ENCODE results near the gene HOXC12.
A peak's percentile ranks its signal among the peaks of the same experiment; 100 is the strongest.

HOXC12 gene

DNA sequence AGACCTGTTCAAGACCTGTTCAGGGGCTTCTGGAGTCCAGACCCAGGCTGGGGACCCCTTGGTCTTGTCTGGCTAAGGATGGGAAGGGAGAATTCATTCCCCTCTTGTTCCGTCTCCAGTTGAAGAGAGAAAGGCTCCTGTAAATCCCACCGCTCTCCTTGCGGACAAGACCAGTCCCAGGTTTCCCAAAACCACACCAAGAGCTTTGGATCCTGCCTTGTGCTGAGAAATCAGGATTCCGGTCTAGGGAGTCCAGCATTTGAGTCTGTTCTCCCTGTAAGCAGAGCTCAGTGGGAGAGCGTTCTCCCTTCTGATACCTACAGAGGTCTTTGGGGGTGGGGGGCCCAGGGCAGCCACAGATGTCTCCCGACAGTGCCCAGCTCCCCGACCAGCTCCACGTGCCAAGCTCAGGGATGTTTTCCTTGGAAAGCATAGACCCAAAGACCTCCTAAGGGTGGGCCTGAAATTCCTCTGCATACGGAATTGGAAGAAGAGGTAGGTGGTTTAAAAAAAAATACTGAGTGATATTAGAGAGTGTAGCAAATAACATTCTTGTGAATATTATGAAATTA lies 14.2 kb upstream of the HOXC12 start:
- no peak for DNase-seq (ENCODE audit: low spot score)

DNA sequence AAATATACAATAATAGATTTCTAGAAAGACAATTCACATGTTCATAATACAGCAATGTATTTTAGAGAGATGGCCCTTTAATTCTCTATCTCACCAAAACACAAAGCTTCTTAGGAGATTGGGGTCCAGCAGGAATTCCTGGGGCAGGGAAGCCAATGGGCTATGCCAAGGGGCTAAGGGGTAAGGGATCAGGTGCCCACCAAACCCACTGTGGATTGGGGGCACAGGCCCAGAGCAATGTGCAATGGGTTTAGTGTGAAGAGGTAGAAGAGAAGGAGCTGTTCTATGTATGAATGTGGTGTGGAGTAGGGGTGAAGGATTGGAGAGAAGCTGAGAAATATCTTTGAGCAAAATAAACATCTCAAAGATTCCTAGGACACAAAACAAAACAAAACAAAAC lies 13.5 kb upstream of the HOXC12 start:
- no peak for DNase-seq (ENCODE audit: low spot score)

DNA sequence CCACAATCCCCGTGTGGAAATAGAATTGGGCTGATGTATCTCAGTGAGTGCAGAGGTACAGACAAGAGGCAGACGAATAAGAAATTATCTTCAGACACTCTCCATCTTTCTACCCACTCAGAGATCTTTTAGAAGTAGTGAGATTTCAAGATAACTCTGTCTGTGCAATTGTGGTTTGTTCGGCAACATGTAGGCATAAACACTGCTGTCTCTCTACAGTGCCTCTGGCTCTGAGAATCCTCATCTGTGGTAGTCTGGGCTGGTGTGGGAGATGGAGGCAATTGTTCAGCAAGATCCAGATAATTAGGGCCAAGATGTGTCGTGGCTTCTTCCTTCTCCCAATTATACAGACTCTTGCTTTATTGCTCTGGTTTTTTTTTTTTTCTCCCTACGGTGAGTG lies 13.0 kb upstream of the HOXC12 start:
- DNase-seq (ENCODE audit: low spot score): no peak

DNA sequence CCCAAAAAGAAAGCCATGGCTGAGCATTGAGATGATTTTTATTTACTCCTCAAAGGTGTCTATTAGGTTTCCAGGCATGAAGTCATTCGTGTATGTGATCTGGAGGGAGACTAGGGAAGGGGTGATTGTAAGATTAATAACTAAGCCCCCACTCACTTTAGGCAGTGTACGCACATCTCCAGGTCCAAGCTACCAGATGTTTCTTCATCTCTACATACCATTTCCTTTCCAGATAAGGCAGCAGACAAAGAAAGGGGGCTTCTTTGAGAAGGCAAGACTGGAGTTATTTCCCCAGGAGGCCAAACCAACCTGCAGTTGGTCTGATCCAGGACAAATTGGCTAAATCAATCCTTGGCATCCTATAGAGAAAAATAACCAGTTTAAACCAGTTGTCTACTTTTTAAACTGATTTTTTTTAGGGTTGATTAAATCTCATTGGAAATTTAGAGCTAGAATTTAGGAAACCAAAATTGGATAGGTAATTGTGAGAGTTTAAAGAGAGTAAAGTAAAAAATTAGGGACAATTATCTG lies 12.2 kb upstream of the HOXC12 start:
- no peak for DNase-seq (ENCODE audit: low spot score)

DNA sequence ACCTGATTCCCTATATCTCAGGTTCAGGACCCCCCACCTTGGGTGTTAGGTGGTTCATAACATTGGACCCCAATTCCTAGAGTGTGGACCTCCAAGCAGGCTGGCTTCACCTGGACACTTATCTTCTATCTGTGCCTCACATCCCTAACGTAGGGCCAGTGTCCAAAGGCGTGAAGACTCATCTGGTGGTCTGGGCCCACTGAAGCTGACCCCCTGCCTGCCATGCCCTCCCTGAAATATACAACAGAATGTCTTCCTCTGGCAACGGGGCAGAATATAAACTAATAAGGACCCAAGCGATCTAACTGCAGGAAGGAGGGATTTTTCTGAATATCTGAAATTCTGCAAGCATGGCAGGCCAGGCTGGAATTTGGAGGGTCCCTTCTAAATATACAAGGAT lies 10.5 kb upstream of the HOXC12 start:
- DNase-seq (ENCODE audit: low spot score): no peak

DNA sequence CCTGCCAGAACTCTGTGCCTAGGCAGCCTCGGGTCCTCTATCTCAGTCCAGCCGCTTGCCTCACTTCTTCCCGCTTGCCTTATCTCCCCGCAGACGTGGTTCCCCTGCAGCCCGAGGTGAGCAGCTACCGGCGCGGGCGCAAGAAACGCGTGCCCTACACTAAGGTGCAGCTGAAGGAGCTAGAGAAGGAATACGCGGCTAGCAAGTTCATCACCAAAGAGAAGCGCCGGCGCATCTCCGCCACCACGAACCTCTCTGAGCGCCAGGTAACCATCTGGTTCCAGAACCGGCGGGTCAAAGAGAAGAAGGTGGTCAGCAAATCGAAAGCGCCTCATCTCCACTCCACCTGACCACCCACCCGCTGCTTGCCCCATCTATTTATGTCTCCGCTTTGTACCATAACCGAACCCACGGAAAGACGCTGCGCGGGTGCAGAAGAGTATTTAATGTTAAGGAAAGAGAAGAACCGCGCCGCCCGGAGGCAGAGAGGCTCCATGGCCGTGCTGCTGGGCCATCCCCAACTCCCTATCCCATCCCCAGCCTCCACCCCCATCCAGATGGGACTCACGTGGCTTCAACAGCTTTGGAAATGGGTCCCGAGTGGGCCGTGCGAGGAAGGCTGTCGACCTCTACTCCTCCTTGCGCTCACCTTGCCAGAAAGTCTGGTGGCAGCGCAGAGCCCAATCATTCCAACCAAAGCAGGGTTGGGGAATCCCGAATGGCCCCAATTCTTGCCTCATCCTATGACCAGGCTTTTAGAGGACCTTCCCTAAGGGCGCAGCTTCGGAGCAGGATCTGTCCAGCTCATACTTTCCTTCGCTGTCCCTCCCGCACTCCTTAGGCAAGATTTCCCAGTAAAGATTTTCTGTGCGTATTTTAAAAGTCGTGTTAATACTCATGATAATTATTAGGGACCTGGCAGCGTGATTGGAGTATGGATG lies 9.5 kb upstream of the HOXC12 start:
- DNase-seq (ENCODE audit: low spot score): no peak

DNA sequence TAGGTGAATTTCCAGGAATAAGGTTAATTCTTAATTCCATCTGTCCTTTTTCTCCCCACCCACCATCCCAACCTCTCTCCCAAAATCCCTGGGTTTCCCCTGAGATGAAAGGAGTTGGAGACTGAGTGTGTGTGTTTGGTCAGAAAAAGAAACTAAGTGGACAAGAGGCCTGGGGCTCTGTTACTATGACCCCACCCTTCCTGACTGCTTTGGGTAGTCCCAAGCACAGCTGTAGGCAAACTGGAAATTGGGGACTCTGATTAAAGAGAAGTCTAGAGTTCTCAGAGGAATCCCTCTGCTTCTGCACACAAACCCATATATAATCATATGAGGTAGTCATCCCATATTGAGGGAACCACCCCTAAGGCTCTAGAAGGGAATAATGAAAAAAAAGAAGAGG lies 7.0 kb upstream of the HOXC12 start:
- DNase-seq (ENCODE audit: low spot score): no peak

DNA sequence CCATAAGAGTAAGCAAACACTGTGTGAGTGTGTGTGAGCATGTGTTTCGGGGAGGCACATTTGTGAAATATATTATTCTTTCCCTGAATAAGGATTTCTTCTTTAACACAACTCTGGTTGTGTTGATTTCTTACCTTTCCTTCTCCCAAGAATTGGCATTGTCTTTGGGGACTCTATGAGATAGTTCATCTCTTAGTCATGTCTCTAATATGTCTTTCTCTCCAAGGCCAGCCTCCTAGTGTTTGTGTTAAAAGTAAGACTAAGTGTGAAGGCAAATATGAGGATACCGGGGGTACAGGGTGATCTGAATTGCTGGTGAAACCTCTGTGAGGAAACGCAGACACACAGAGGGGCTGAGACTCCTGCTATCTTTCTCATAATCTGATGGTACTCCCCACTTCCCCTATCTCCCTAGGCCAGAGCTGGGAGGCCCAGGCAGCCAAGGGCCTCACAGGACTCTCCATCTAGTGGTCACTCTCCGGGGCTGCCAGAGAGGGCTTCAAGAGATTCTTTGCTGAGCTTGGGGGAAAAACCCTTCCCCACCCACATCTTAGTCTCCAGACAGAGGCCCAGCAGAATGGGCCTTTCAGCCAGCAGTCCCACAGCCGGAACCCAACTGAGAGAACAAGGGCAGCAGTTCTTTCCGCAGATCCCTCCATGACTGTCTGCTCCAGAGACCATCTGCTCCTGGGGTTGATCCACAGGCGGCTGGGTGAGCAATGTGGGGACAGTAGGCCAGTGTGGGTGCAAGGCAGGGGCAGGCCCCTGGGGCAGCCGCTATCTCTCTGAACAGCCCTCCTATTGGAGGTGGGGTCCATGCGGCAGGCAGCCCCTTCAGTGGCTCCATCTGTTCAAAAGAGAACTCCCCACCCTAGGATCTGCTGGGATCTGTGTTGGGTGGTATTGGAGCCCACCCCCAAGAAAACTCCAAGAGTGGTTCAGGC lies 5.8 kb upstream of the HOXC12 start:
- peak; percentile 78 for DNase-seq (ENCODE audit: low spot score)

DNA sequence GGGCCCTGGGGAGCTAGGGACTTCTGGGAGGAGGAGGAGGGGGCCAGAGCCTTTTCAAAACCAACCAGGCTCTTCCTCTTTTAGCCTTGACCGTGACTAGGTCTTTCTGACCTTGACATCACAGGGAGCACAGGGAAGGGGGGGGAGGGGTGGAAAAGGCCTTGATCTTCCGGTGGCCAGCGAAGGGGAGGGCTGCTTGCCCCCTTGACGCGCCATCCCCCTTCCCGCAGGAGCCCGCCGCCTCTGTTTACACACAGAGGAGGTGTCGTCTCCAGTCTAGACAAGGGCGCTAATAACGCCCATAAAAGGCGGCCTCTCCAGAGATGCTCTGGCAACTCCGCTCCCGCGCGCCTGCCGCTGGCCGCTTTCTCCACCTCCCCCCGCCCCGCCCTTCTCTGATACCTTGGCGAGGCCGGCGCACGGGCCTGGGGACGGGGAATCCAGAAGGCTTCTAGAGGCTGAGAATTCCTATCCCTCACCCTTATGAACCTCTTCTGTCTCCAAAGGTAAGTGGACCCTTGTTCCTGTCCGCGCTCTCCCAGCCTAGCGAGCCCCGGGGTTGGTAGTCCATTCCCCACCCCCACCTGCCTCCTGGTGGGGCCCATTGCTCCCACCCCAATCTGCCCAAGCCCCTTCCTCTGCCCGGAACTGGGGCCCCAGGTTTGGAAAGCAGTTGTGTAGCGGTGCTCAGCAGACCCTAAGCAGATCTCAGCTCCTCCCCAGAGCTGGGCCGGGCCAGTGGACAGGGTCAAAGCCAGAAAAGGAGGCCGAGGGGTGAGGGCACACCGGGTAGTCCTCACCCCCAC lies 4.9 kb upstream of the HOXC12 start:
- peak; percentile 65 for DNase-seq (ENCODE audit: low spot score)

DNA sequence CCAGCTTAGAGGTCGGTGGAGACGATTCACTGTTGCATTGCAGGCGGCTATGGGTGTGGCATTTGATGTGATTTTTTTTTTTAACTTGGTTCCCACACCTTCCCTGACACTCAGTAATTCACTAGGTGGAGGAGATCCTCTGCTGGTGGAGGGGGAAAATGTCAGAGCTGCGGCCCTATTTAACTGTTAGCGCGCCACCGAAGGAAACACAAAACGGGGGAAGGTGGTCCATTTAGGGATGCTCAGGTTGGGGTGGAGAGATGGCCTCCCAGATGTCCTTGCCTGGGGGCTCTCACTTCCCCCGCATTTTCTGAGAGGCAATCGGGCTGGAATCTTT lies 4.3 kb upstream of the HOXC12 start:
- DNase-seq (ENCODE audit: low spot score): peak; percentile 70

DNA sequence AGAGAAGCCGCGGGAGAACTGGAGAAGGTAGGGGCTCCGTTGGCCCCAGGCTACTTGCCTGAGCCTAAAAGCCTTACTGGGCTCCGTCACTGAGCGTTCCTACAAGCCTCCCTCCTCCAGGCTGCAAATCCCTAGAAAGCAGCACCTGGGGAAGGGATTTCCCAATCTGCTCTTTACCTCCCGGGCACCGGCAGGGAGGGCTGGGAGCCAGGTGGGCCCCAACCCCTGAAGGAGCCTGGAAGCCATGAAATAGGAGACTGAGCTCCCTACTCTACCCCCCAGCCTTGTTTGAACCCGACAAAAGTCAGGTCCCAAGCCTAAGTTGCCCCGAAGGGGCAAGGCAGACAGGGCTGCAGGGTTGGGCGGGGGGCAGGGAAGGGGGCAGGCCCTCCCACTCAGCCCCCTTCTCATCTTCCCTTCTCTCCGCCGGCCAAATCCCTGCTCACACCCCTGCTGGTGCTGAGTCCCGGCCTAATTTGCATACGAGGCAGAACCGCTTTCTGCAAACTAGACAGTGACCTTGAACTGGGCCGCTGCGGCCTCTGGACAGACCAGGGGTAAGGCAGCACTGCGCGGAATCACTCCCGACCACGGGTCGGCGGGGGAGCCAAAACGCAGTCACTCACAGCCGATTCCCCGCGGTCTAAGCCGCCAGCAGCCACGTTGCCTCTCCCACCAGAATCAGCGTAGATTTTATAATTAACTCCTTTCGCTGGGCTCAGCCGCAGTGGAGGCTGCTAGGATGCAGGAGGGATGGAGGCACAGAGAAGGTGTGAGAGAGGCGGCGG lies 3.7 kb upstream of the HOXC12 start:
- no peak for DNase-seq (ENCODE audit: low spot score)

DNA sequence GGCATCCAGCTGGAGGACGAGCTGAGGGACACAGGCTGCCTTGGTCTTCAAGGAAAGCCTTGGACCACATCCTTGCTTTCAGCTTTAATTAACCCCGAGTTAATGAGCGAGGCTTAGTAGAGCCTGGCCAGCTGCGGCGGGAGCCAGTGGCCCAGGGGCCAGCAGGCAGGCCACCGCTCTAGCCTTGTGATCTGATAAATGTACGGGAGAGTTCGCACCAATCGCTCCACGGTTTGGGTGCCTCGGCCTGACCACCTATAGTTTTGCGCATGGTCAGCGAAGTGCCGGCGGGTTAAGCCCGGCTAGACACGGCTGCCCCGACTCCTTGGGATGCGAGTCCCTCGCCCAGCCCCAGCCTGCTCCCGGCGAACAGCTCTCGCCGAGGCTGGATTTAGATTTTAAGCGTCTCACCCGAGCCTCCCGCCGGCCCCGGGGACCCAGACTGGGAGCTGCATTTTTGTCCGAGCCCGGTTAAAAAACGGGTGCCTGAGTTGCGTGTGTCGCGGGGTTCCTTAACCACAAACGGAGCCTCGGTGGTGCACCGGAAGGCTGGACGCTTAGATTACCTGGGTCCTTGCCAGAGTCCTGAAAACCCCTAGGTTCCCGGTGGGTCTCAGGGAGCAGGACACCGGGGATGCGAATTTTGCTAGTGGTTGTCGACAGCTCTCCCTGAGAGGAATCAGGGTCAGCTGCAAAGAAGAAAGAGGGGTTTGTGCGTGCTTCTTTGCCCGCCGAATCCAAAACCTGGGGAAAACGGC lies 2.9 kb upstream of the HOXC12 start:
- DNase-seq (ENCODE audit: low spot score): no peak

DNA sequence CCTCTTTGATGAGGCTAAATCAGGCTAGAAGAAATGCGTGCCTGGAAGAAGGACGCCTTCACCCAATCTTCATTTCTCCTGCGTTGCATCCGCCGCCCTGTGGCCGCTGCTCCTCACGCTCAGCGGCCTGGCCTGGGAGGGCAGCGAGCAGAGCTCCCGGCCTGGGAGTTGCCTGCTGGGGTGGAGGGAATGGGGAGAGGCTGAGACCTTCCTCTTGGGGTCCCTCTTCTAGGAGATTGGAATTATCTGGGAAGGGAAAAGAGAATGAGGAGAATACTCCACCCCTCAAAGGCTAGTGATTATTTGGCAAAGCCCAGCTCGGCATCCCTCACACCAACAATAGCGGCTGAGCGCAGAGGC lies 2.4 kb upstream of the HOXC12 start:
- no peak for DNase-seq (ENCODE audit: low spot score)

DNA sequence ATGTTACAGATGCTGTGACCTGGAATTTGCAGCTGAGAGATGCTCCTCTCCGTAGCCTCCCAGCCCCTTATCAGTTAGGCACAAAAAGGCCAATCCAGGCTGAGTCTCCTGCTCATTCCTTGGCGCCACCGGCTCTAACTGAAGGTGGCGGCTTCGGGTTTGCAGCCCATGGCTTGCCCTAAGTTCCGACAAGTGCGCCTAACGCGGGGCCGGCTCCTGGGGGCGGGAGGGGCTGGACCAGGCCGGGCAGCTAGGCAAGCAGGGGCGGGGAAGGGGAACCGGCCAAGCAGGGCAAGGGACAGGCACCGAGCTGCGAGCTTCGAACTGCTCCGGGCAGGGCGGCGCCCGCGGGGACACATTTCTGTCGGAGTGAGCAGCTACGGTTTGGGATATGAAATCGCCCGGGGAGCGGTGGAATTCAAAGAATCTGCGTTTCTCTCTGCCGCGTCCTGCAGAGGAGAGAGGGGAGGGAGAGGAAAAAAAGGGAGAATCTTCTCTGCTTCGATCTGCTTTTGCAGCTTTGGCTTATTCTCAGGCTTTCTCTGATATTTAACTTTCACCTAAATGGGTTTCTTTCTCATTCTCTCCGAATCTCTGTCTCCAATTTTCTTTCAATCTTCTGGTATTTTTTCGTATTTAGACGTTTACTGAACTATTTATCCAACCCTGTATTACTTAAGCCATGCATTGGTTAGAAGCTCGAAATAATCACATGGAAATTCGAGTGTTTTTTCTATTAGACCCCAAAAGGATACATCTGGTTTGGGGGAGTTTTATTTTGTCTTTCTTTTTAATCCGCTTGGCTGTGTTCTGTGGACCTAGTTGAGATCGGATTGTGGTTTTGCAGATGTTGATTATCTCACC lies 1.6 kb upstream of the HOXC12 start:
- DNase-seq (ENCODE audit: low spot score): peak; percentile 82

DNA sequence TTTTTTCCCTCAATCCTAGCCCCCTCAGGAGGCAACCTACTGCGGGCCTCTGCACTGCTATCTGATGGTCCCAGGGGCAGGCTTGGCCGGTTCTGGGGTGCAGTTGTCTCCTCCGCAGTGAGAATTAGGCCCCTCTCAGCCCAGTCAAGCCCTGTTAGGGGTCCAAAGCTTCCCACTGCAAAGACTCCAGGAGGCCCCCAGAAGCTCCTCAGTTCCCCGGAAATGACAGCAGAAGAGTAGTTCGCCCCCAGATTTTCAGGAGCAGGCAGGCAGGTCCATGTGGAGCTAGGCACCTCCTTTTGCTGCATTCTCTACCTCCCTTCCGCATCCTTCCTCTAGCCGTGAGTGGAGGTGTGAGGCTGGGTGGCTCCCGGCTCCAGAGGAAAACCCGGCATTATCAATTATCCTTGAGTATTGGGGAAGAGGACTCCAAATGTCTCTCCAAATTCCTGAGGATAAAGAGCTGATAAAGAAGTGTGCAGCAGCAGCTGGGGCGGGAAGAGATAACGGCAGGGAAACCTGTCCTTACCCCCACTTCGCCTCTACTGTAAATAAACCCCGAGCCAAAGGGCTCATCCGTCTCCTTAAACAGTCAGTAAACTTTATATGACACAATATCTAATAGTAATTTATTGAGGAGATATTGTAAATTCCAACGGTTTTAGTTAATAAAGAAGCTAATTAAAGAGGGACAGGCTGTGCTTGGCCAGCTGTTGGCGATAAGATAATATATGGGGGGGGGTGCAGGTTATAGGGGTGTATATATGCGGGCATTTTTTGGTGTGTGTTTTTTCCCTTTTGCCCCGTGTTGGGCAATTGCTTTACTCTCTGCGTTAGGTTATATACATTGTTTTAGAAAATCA lies 641 bp upstream of the HOXC12 start:
- no peak for DNase-seq (ENCODE audit: low spot score)

DNA sequence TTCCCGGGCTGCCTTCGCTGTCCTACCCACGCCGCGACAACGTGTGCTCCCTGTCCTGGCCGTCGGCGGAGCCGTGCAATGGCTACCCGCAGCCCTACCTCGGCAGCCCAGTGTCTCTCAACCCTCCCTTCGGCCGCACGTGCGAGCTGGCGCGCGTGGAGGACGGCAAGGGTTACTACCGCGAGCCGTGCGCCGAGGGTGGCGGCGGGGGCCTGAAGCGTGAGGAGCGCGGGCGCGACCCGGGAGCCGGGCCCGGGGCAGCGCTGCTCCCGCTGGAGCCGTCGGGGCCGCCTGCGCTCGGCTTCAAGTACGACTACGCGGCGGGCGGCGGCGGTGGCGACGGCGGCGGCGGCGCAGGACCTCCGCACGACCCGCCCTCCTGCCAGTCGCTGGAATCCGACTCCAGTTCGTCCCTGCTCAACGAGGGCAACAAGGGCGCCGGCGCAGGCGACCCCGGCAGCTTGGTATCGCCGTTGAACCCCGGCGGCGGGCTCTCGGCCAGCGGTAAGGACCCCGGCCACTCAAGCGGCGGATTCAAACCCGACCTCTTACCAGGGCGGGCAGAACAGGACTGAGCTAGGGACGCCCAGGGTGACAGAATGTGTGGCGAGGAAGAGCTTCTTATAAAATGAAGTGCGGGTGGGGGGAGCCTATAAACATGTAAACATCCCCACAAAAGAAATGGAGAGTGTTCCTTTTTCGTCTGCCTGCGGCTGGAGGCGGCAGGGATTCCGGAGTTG lies 503 bp downstream of the HOXC12 start:
- no peak for DNase-seq (ENCODE audit: low spot score)

DNA sequence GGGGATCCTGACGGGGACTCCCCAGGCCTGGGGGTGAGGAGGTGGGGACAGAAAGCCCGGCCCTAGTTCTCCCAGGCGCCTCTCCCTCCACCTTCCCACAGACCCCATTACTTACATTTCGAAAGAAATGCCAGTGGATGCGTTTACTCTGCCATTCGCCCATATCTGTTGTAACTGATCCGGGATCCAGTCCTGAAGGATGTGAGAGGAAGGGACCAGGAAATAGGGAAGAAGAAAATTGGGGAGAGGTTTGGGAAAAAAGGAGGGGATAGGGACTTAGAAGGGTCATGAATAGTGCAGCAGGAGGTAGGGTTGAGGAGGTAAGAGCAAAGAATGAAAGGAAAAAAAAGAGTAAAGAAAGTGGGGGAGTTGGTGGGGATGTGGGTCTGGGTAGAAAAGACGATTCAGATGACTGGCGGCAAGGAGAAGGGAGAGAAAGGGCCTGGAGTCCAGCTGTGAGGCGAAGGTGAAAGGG lies 1.1 kb downstream of the HOXC12 start:
- no peak for DNase-seq (ENCODE audit: low spot score)

Measured in HuH-7 (cell line).